SKM-1 treated with dmso at 0.1 percent for 144 hours (cell line): ENCODE data around the gene TIMM29.

Source experiments
- DNase-seq: peaks from one replicate; lab custom pipeline; 2025; ENCODE audit not compliant: unreplicated experiment; lab: John Stamatoyannopoulos, UW

TIMM29 gene

DNA sequence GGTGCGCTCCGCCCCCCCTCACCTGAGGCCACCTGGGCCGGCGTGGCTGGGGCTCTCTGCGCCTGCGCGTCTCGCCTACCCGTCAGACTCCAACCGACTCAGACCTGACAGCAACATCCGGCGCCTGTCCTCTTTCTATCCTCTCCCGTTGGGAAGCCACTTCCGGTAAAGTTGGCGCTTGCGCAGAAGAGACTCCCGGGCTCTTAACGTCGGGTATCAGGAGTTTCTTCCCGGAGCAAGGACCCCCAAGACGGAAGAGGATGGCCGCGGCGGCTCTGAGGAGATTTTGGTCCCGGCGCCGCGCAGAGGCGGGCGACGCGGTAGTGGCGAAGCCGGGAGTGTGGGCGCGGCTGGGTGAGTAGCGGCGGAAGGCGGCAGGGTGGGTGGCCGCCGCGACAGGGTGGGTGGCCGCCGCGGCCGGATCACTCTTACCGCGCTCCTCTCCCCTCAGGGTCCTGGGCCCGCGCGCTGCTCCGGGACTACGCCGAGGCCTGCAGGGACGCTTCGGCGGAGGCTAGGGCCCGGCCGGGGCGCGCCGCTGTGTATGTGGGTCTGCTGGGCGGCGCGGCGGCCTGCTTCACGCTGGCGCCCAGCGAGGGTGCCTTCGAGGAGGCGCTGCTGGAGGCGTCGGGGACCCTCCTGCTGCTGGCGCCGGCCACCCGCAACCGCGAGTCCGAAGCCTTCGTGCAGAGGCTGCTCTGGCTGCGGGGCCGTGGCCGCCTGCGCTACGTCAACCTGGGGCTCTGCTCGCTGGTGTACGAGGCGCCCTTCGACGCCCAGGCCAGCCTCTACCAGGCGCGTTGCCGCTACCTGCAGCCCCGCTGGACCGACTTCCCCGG lies at the start of gene TIMM29, which contains the start of gene YIPF2:
TSS of gene TIMM29 (plus strand) at position 249 of the 839 bp plus-strand sequence. CDS start at position 261, 12 bp downstream.
TSS of gene YIPF2 (minus strand) at position 77 of the 839 bp plus-strand sequence. CDS start 229 bp downstream, outside the sequence.
- peak; percentile 96 for DNase-seq

DNA sequence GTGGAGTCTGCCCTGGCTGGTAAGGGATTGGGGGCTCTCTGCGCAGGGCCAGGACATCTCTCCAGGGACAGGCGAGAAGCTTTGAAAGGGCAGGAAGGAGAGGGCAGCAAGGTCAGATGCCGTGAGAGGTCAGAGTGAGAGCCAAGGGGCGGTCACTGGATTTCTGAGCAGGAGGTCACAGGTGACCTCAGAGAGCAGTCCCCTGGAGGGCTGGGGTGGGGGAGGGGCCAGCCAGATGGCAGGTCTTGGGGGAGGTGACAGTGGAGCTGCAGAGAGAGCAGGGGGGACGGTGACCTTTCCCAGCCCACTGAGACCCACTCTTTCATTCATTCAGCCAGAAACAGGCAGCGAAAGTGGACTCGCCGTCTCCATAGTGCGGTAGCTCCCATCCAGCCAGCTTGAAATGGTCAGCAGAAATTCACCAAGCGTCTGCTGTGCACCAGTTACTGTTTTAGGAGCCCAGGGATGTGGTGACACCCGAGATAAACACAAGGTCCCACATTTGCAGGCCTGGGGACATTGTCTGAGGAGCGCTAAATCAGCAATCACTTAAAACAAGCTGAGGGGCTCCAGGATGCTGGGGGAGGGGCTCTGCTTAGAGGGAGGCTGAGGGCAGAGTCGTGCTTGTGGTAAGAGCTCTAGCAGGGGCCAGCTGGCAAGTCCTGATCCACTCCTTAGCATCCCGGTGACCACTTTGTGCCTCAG lies 47.1 kb upstream of the TIMM29 start:
- no peak for DNase-seq

DNA sequence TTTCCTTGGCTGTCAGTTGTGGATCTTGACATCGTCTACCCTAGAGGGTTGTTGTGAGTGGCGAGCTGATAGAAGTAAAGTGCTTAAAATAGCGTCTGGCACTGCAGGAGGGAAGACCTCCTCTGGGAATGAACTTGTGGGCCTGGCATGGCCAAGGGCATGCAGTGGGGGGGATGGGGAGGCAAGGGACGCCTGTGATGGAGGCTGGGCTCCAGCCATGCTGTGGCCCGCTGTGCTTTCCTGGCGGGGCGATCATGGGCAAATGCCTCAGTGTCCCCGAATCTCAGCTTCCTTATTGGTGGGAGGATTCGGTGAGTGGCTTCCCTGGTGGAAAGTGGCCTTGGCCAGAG lies 46.5 kb upstream of the TIMM29 start:
- DNase-seq: no peak

DNA sequence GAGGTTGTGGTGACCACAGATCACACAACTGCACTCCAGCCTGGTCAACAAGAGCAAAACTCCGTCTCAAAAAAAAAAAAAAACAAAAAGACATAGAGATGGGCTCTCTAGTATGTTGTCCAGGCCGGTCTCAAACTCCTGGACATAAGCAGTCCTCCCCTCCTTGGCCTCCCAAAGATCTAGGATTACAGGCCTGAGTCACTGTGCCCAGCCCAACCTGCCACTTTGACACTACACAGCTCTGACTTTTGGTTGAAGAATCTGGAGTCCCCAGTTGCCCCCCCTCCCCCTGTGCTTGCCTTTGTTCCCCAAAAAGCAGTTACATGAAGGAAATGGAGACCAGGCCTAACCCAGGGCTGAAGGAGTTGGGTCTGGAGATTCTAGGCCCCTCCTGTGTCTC lies 44.3 kb upstream of the TIMM29 start:
- no peak for DNase-seq

DNA sequence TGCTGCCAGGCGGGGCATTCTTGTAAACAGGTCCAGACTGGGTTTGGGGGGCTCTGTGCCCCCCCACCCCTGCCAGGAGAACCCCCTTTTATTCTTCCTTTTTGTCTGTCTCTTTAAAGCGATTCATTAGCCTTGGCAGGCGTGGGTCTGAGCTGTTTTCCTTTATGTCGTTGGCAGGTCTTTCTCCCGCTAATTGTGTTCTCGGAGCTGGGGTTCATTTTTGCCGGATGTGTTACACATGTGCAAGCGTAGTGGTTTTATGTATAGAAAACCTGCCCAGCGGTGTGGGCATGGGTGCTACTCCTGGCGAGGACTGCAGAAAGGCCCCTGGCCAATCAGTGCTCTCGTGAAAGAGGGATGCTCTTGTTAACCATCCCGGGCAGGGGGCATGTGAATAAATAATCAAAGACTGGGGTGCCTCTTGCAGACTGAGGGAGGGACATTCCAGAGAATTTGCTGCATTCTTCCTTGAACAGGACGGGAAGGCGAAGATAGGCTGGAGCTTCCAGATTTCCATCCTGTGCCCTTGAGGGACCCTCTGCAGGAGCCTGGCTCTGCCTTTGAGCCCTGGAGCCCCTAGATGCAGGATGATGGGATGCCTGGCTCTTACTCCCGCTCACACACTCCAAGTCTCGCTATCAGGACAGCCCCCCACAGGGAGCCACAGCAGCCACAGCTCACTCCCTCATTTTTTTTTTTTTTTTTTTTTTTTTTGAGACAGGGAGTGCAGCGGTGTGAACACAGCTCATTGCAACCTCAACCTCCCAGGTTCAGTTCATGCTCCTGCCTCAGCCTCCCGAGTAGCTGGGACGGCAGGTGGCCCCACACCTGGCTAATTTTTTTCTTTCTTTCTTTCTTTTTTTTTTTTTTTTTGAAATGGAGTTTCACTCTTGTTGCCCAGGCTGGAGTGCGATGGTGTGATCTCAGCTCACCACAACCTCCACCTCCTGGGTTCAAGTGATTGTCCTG lies 43.1 kb upstream of the TIMM29 start:
- DNase-seq: no peak

DNA sequence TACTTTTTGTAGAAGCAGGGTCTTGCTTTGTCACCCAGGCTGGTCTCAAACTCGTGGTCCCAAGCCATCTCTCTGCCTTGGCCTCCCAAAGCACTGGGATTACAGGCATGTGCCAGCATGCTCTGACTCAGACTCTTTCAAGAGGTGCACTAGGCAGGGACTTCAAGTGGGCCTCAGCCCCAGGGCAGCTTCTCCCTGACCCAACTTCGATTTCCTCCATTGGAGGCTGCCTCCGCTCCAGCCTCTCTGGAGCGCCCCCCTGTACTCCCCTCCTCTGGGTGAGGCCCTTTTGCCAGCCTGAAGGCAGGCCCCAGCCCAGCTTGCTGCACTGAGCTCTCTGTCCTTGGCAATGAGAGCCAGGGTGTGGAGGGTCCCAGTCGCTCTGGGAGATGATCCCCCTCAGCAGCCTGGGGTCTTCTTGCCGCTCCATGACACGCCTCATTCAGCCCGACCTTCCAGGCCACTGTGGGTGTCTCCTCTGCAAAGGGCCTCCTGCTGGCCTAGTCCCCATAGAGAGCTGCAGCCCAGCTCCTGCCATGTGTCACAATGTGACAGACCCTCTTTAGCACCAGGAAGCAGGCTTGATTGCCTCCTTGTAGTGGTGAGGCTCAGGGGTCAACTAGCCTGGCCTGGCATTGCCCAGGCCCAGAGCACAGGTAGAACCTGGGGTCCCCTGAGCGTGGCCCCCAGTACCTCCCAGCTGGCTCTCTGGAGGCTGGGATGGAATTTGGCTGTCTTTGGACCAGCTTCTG lies 40.8 kb upstream of the TIMM29 start:
- DNase-seq: no peak

DNA sequence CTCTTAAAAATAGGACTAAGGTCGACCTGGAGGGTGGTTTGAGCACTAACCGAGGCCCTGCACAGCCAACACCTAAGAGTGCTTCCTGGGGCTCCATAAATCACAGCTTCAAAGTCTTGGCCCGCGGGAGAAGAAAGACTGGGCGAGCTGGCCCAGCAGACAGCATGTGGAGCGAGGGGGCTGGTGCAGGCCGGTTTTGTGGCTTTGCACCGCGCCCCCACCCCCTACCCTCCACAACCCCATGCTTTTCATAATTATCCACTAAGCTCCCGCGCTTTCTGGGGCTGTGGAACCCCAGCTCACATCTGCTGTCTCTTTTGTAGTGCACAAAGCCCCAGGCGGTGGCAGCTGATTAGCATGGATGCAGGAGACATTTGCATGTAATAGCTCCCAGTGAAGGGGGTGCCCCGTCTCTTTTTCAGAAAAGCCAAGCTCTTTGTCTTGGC lies 40.2 kb upstream of the TIMM29 start:
- no peak for DNase-seq

DNA sequence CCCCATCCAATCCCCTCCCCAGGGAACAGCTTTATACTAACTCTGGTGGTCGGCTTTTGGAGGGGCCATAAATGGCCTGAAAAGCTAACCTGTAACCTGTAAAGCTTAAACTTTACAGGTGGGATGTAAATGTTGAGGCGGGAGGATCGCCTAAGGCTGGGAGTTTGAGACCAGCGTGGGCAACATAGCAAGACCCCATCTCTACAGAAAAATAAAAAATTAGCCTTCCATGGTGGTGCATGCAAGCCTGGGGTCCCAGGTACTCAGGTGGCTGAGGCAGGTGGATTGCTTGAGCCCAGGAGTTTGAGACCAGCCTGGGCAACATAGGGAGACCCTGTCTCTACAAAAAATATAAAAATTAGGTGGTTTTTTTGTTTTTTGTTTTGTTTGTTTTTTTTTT lies 38.7 kb upstream of the TIMM29 start:
- DNase-seq: no peak

DNA sequence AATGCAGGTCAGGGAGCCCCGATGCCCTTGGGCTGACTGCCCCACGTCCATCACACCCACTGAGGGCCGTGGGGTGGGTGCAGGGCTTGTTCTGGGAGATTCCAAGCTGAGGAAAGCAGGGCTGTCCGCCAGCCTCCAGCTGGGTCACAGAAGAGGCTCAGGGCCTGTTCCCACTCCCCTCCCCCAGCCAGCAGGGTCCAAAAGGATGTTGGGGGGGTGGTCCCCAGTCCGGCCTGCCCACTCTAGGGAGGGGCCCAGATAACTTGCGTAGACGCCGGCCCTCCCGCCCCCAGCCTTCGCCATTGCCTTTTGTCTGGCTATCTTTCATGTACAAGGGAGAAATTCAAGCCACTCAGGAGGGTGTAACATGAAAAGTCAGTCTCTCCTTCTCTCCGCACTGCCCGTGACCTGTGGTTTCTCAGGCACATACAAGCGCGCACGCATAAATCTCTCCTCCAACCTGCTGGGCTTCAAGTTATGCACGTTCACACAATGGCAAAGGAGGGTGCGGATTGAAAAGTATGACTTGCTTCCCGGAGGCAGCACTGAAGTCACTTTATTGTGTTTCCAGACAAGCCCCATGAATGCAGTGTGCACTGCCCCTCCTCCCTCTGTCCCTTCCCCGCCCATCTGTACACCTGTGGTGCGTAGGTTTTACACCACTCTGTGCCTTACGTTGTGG lies 37.1 kb upstream of the TIMM29 start:
- DNase-seq: no peak

DNA sequence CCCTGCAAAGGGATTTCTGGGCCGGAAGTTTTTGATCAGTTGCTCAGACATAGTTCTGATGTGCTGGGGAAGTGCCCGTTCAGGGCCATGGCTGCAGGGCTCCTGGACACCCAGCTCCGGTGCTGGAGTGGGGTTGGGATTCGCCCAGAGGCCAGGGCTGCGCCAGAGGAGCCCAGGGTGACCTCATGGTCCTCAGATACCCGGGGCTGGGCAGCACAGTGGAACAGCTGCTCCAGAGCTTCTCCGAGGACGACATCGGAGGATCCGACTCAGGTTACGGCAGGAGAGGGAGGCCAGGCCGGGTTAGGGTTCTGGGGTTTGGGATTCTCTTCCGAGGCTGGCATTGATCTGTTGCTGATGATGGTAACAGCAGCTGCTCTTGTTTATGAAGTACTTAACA lies 36.4 kb upstream of the TIMM29 start:
- DNase-seq: no peak

DNA sequence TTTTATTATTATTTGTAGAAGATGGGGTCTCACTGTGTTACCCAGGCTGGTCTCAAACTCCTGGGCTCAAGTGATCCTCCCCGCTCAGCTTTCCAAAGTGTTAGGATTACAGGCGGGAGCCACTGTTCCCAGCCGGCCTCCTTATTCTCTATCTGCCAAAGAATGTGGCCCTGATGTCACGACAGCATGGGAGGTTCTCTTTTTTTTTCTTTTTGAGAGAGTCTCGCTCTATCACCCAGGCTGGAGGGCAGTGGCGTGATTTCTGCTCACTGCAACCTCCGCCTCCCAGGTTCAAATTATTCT lies 33.7 kb upstream of the TIMM29 start:
- DNase-seq: no peak

DNA sequence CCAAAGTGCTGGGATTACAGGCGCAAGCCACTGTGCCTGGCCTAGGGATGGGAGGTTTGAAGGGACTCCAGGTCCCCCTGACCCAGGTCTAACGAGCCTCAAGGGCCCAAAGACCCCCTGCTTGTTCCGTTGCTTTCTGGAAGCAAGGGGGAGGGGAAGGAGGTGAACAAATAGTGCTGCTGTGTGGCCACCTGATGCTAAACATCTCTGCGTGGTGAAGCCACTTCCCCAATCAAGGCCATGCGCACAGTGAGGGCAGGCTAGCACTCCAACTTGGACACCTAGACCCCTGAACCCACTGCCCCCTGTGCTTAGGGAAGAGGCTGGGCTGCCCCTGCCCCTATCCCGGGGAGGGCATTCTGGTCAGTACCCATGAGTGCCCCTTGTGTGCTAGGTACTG lies 33.2 kb upstream of the TIMM29 start:
- no peak for DNase-seq

DNA sequence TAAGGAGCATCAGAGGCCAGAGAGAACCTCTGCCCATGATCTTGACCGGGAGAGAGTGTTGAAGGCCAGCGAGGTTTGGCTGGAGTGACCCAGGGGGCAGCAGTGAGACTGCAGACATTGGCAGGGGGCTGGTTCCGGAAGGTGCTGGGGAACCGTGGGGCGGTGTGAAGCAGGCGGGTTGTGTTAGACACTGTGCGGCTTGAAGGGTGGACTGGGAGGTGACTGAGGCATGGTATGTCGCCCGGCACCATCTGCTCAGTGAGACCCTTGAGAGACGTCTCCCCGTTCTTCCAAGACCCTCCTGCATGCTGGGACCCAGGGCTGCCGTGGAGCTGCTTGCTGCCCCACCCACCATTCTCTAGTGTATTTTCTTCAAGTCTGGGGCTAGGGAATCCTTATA lies 32.7 kb upstream of the TIMM29 start:
- DNase-seq: no peak

DNA sequence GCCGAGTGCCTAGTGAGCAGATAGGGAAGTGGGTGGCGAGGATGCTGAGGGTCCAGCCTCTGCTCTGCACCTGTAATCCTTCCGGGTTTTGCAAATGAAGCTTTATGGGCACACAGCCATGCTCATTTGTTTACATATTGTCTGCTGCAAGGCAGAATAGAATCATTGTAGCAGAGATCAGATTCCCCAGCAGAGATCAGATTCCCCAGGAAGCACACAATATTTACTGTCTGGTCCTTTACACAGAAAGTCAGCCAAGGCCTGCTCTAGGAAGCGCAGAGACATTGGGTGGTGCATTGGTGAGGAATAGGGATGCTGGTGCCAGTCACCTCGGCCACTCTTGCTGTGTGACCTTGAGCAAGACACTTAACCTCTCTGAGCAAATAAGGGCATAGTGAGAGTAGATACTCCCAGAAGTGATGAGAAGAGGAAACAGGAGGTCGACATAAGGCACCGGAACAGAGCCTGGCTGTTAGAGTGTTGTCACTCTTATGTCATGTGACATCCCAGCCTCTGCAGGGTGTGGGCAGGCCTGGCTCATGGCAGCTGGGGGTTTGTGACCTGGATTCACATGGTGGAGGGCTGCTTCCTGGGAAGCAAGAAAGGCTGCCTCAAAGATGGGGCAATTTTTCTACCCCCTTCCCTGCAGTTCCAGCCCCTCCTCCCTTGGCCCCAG lies 31.6 kb upstream of the TIMM29 start:
- no peak for DNase-seq

DNA sequence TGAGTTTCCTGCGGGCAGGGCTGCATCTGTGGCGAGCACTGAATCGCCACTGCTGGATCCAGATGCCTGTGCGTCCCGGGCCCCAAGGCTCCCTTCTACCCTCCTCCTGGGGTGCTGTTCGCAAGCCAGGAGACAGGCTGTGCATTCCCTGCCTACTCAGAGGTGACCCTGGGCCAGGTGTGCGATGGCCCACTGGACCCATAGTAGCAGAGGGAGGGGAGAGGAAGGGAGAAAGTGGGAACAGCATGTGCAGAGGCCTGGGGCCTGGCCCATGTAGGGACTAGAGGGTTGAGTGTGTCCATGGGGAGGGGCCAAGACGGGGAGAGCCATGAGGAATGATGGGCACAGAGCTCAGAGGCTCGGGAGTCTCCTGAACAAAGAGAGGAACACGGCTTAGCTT lies 30.0 kb upstream of the TIMM29 start:
- DNase-seq: no peak

DNA sequence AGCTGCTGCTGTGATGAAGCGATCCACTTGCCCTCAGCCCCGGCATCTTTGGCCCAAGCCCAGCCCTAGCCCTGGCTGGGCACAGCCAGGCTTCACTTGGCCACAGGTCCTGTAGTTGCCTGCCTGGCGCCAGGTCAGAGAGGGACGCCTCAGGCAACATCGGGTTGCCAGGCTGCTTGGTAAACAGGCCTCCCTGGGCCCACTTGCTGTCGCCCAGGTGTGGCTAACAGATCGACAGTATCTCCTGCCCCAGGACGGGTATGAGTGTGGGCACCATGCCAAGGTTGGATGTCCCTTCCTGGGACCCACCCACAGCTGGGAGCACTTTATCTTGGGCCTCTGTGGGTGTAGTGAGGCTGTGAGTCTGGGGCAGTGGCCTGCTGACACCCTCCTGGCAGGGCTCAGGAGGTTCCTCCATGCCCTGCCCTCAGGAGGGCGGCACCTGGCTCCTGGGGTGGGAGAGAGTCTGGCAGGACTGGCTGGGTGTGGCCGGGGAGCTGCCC lies 29.4 kb upstream of the TIMM29 start:
- no peak for DNase-seq

DNA sequence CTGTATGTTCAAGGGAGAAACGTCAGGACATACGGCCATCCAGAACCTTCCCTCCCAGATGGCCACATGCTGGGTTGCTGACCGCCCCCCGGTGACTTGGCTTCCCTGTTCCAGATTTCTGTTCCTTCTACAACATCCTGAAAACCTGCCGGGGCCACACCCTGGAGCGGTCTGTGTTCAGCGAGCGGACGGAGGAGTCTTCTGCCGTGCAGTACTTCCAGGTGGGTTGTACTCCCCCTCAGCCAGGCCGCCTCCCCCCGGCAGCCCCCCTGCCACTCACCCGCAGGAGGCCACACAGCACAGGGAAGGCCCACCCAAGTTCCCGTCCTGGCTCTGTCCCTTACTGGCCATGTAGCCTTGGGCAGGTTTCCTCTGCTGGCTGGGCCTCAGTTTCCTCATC lies 20.7 kb upstream of the TIMM29 start:
- no peak for DNase-seq

DNA sequence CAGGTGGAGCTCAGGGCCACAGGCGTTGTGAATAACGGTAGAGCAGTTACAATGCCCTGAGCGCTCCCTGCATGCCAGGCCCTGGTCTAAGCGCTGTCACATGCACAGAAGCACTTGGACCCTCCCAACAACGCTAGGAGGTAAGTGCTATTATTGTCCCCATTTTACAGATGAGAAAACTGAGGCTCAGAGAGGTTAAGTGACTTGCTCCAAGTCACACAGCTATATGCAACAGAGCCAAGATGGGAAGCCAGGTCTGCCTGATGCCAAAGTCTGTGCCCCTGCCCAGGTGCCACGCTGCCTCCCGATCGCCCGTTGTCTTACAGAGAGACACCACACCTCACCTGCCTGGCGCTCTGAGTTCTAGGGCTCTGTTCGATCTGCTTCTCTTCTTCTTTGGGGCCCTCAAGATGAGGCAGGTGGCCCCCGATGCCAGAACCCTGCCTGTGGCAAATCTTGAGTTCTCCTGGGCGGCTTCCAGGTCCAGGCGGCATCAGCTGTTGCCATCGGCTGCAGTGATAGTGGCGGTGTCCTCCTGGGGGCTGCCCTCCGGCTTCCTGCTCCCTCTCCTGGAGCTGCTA lies 20.1 kb upstream of the TIMM29 start:
- DNase-seq: no peak
